Activated naive CD8-positive, alpha-beta T cell treated with anti-CD3 and anti-CD28 coated beads, Interleukin-2, amount 10 ng/mL, durations not matched to agents 7 days and 5 days (primary cell): ENCODE measurements around the gene POLR2F. TPM values are rescaled to one million over a fixed set of nuclear protein-coding genes. Genes with fewer than 3 reads are reported as not detected.

ENCODE experiments used
- ATAC-seq: fragments of 150-1000 bp; cut with Tn5 transposase; one replicate; pipeline ENCODE4 v1.10.0; 2021; ENCODE audit warnings: low read depth, moderate library complexity
- POLR2A ChIA-PET: fragments of 350-600 bp; sonication (Branson Sonifier 250); formaldehyde crosslinking; loops from one replicate; lab custom pipeline; 2021; ENCODE audit warnings: antibody characterized with exemption; lab: Charles Lee
- DNase-seq: peaks from one replicate; pipeline ENCODE4 v3.0.0; 2021
- H3K27ac Mint-ChIP-seq: one replicate; pipeline ENCODE4 v1.8.0; 2022; ENCODE audit warnings: mild to moderate bottlenecking, mixed read lengths
- H3K27me3 Mint-ChIP-seq: one replicate; pipeline ENCODE4 v1.8.0; 2022; ENCODE audit warnings: mild to moderate bottlenecking, moderate library complexity, mixed read lengths
- H3K36me3 Mint-ChIP-seq: one replicate; pipeline ENCODE4 v1.8.0; 2021; ENCODE audit warnings: mild to moderate bottlenecking, mixed read lengths
- H3K4me1 Mint-ChIP-seq: one replicate; pipeline ENCODE4 v1.8.0; 2021; ENCODE audit warnings: mixed read lengths
- H3K4me3 Mint-ChIP-seq: one replicate; pipeline ENCODE4 v1.8.0; 2022; ENCODE audit warnings: mild to moderate bottlenecking, moderate library complexity, mixed read lengths
- H3K9me3 Mint-ChIP-seq: one replicate; pipeline ENCODE4 v1.8.0; 2021; ENCODE audit warnings: mixed read lengths
- total RNA-seq, 2 experiments: library from RNA; stranded (reverse); gene quantifications; one replicate each; pipeline ENCODE4 v1.2.3, GENCODE V29; 2021

Gene POLR2F
- total RNA-seq, 2 experiments from 2014 or later: 60.2 to 61.4 TPM

GRCh38 chr22:37982938-37983859, 29.7 kb downstream of the POLR2F start:
- no peak overlapping the region for H3K4me3 Mint-ChIP-seq
- DNase-seq (no peak), ATAC-seq (no peak)
- POLR2A ChIA-PET: no interaction called here
- H3K9me3 Mint-ChIP-seq: no peaks in the 10 kb centered on the region
- H3K27me3 Mint-ChIP-seq: no peaks in the 10 kb centered on the region
- no peaks in the 10 kb centered on the region for H3K36me3 Mint-ChIP-seq
- H3K4me1 Mint-ChIP-seq: no peaks in the 10 kb centered on the region
- H3K27ac Mint-ChIP-seq: no peak overlapping the region

GRCh38 chr22:37983860-37984791, 30.6 kb downstream of the POLR2F start, which contains the start of gene SOX10:
Gene SOX10 (minus strand): TSS chr22:37984555. CDS start chr22:37983784, 771 bp downstream.
- H3K4me1 Mint-ChIP-seq: no peaks in the 10 kb centered on the region
- POLR2A ChIA-PET: no interaction called here
- H3K27ac Mint-ChIP-seq: no peak within 1 kb of the TSS
- no peaks in the 10 kb centered on the region for H3K36me3 Mint-ChIP-seq
- no peaks in the 10 kb centered on the region for H3K9me3 Mint-ChIP-seq
- no peak for ATAC-seq
- H3K27me3 Mint-ChIP-seq: no peaks in the 10 kb centered on the region
- H3K4me3 Mint-ChIP-seq: no peak within 1 kb of the TSS
- no peak for DNase-seq

- no peak overlapping the region for H3K4me3 Mint-ChIP-seq
- POLR2A ChIA-PET: no interaction called here
- H3K27ac Mint-ChIP-seq: no peak overlapping the region
- no peaks in the 10 kb centered on the region for H3K27me3 Mint-ChIP-seq
- no peak for ATAC-seq
- H3K9me3 Mint-ChIP-seq: no peaks in the 10 kb centered on the region
- H3K4me1 Mint-ChIP-seq: no peaks in the 10 kb centered on the region
- no peaks in the 10 kb centered on the region for H3K36me3 Mint-ChIP-seq
- no peak for DNase-seq
Measured at GRCh38 chr22:37985050-37985585, 31.6 kb downstream of the POLR2F start.

GRCh38 chr22:37985751-37986281, 32.3 kb downstream of the POLR2F start:
- H3K27me3 Mint-ChIP-seq: no peaks in the 10 kb centered on the region
- POLR2A ChIA-PET: no interaction called here
- ATAC-seq (no peak), DNase-seq (no peak)
- no peak overlapping the region for H3K4me3 Mint-ChIP-seq
- no peak overlapping the region for H3K27ac Mint-ChIP-seq
- no peaks in the 10 kb centered on the region for H3K36me3 Mint-ChIP-seq
- H3K4me1 Mint-ChIP-seq: no peaks in the 10 kb centered on the region
- no peaks in the 10 kb centered on the region for H3K9me3 Mint-ChIP-seq

- no peak for ATAC-seq
- POLR2A ChIA-PET: no interaction called here
- Mint-ChIP-seq H3K27me3 (no peaks in the 10 kb centered on the region), H3K9me3 (no peaks in the 10 kb centered on the region), H3K4me1 (no peaks in the 10 kb centered on the region), H3K36me3 (no peaks in the 10 kb centered on the region), H3K4me3 (no peak overlapping the region), H3K27ac (no peak overlapping the region)
- no peak for DNase-seq
Measured at GRCh38 chr22:37986371-37986770, 32.9 kb downstream of the POLR2F start.

GRCh38 chr22:37989146-37990045, 35.9 kb downstream of the POLR2F start:
- H3K4me1 Mint-ChIP-seq: peaks cover 3% of the 10 kb centered on the region
- H3K9me3 Mint-ChIP-seq: no peaks in the 10 kb centered on the region
- ATAC-seq (no peak), DNase-seq (no peak)
- no peak overlapping the region for H3K4me3 Mint-ChIP-seq
- POLR2A ChIA-PET: no interaction called here
- H3K36me3 Mint-ChIP-seq: no peaks in the 10 kb centered on the region
- H3K27ac Mint-ChIP-seq: no peak overlapping the region
- H3K27me3 Mint-ChIP-seq: no peaks in the 10 kb centered on the region

- POLR2A ChIA-PET: no interaction called here
- Mint-ChIP-seq H3K36me3 (no peaks in the 10 kb centered on the region), H3K9me3 (no peaks in the 10 kb centered on the region), H3K4me3 (no peak overlapping the region), H3K27me3 (no peaks in the 10 kb centered on the region), H3K4me1 (peaks cover 3% of the 10 kb centered on the region), H3K27ac (no peak overlapping the region)
- ATAC-seq: no peak
- no peak for DNase-seq
Measured at GRCh38 chr22:37990301-37990700, 36.8 kb downstream of the POLR2F start.

GRCh38 chr22:37990862-37991261, 37.4 kb downstream of the POLR2F start:
- POLR2A ChIA-PET: no interaction called here
- ATAC-seq: no peak
- Mint-ChIP-seq H3K9me3 (no peaks in the 10 kb centered on the region), H3K4me1 (peaks cover 3% of the 10 kb centered on the region), H3K36me3 (no peaks in the 10 kb centered on the region), H3K27ac (no peak overlapping the region), H3K4me3 (no peak overlapping the region), H3K27me3 (no peaks in the 10 kb centered on the region)
- no peak for DNase-seq

GRCh38 chr22:37991731-37992442, 38.4 kb downstream of the POLR2F start:
- H3K4me1 Mint-ChIP-seq: peaks cover 7% of the 10 kb centered on the region
- H3K36me3 Mint-ChIP-seq: no peaks in the 10 kb centered on the region
- no peak overlapping the region for H3K4me3 Mint-ChIP-seq
- DNase-seq (no peak), ATAC-seq (no peak)
- no peaks in the 10 kb centered on the region for H3K9me3 Mint-ChIP-seq
- H3K27ac Mint-ChIP-seq: no peak overlapping the region
- POLR2A ChIA-PET: no interaction called here
- H3K27me3 Mint-ChIP-seq: no peaks in the 10 kb centered on the region

GRCh38 chr22:37994049-37994448, 40.5 kb downstream of the POLR2F start:
- Mint-ChIP-seq H3K27ac (no peak overlapping the region), H3K4me1 (peaks cover 7% of the 10 kb centered on the region), H3K36me3 (no peaks in the 10 kb centered on the region), H3K4me3 (no peak overlapping the region), H3K9me3 (no peaks in the 10 kb centered on the region), H3K27me3 (no peaks in the 10 kb centered on the region)
- POLR2A ChIA-PET: interaction anchor here (0.5 to 1.7 kb wide), 2 partner anchors 23 to 89 kb away, joined by 3 read pairs; no protein-coding TSS in a partner anchor
- DNase-seq (no peak), ATAC-seq (peak; percentile 62)

GRCh38 chr22:37994982-37995381, 41.5 kb downstream of the POLR2F start:
- DNase-seq: no peak
- Mint-ChIP-seq H3K9me3 (no peaks in the 10 kb centered on the region), H3K36me3 (no peaks in the 10 kb centered on the region), H3K27ac (no peak overlapping the region), H3K27me3 (no peaks in the 10 kb centered on the region), H3K4me3 (no peak overlapping the region), H3K4me1 (peaks cover 7% of the 10 kb centered on the region)
- POLR2A ChIA-PET: no interaction called here
- ATAC-seq: no peak

- DNase-seq (no peak), ATAC-seq (no peak)
- Mint-ChIP-seq H3K4me1 (peaks cover 7% of the 10 kb centered on the region), H3K36me3 (no peaks in the 10 kb centered on the region), H3K9me3 (no peaks in the 10 kb centered on the region), H3K4me3 (no peak overlapping the region), H3K27me3 (no peaks in the 10 kb centered on the region), H3K27ac (no peak overlapping the region)
- POLR2A ChIA-PET: no interaction called here
Measured at GRCh38 chr22:37995460-37995859, 42.0 kb downstream of the POLR2F start.
